ENCODE results near the gene TICAM2.

The TICAM2 gene

GRCh38 chr5:115607935-115608334 is 5.7 kb upstream of the TICAM2 start:
- DNase-seq (ENCODE audit: low read depth) = no peak

- no peak for DNase-seq (ENCODE audit: low read depth)
These were observed 3.2 kb upstream of the TICAM2 start for GRCh38 chr5:115605436-115605835.

- no peak for DNase-seq (ENCODE audit: low read depth)
These were observed 379 bp upstream of the TICAM2 start for GRCh38 chr5:115602591-115603125.

GRCh38 chr5:115600766-115601165 is 1.5 kb downstream of the TICAM2 start:
- no peak for DNase-seq (ENCODE audit: low read depth)

GRCh38 chr5:115599924-115600323 is 2.4 kb downstream of the TICAM2 start:
- no peak for DNase-seq (ENCODE audit: low read depth)

- no peak for DNase-seq (ENCODE audit: low read depth)
These were observed 2.8 kb downstream of the TICAM2 start for GRCh38 chr5:115599502-115599901.

- DNase-seq (ENCODE audit: low read depth) = no peak
These were observed 7.9 kb downstream of the TICAM2 start for GRCh38 chr5:115594128-115595047.

- DNase-seq (ENCODE audit: low read depth) = no peak
These were observed 13.2 kb downstream of the TICAM2 start for GRCh38 chr5:115589043-115589442.

GRCh38 chr5:115588640-115589039 is 13.6 kb downstream of the TICAM2 start:
- no peak for DNase-seq (ENCODE audit: low read depth)

- DNase-seq (ENCODE audit: low read depth) = no peak
These were observed 15.6 kb downstream of the TICAM2 start for GRCh38 chr5:115586525-115587146.

- no peak for DNase-seq (ENCODE audit: low read depth)
These were observed 17.0 kb downstream of the TICAM2 start for GRCh38 chr5:115585265-115585664.

- no peak for DNase-seq (ENCODE audit: low read depth)
These were observed 17.8 kb downstream of the TICAM2 start for GRCh38 chr5:115584501-115584900.

GRCh38 chr5:115583474-115583873 is 18.8 kb downstream of the TICAM2 start:
- DNase-seq (ENCODE audit: low read depth) = no peak

GRCh38 chr5:115580941-115581340 is 21.3 kb downstream of the TICAM2 start:
- DNase-seq (ENCODE audit: low read depth) = no peak

- no peak for DNase-seq (ENCODE audit: low read depth)
These were observed 22.5 kb downstream of the TICAM2 start for GRCh38 chr5:115579747-115580173.

- no peak for DNase-seq (ENCODE audit: low read depth)
These were observed 23.1 kb downstream of the TICAM2 start for GRCh38 chr5:115579216-115579615.

- DNase-seq (ENCODE audit: low read depth) = no peak
These were observed 23.6 kb downstream of the TICAM2 start for GRCh38 chr5:115578657-115579056.

GRCh38 chr5:115577741-115578140 is 24.5 kb downstream of the TICAM2 start:
- DNase-seq (ENCODE audit: low read depth) = no peak

GRCh38 chr5:115577329-115577728 is 24.9 kb downstream of the TICAM2 start:
- no peak for DNase-seq (ENCODE audit: low read depth)

- no peak for DNase-seq (ENCODE audit: low read depth)
These were observed 26.9 kb downstream of the TICAM2 start for GRCh38 chr5:115575167-115576070.

GRCh38 chr5:115573133-115573532 is 29.1 kb downstream of the TICAM2 start:
- no peak for DNase-seq (ENCODE audit: low read depth)

GRCh38 chr5:115571441-115571878 is 30.8 kb downstream of the TICAM2 start:
- no peak for DNase-seq (ENCODE audit: low read depth)

All from T-helper 22 cell (primary cell).